Testis (tissue), 3 donors: ENCODE data around the gene PCNX1. TPM values are rescaled to one million over a fixed set of nuclear protein-coding genes. Genes with fewer than 3 reads are reported as not detected.
"Not testable (repeated sequence)": the region's sequence is repeated elsewhere in the genome, so short reads cannot be mapped to it uniquely, and the experiment has no call there.

Source experiments
- DNase-seq: peaks from one replicate; pipeline ENCODE4 v3.0.0-alpha.2; 2019
- H3K27ac ChIP-seq, 2 donors: fragments of 200-600 bp; sonication (generic); one replicate each; pipeline ENCODE4 v1.5.1; 2019
- H3K27me3 ChIP-seq: fragments of 200-600 bp; sonication (generic); one replicate; pipeline ENCODE4 v1.5.1; 2019
- H3K36me3 ChIP-seq: fragments of 200-600 bp; sonication (generic); one replicate; pipeline ENCODE4 v1.5.1; 2017; ENCODE audit warnings: low read depth; ENCODE audit errors: missing control alignments
- H3K4me1 ChIP-seq: fragments of 200-600 bp; sonication (generic); one replicate; pipeline ENCODE4 v1.5.1; 2019
- H3K4me3 ChIP-seq, 2 donors: fragments of 200-600 bp; sonication (generic); one replicate each; pipeline ENCODE4 v1.5.1; 2017 to 2019
- H3K9me3 ChIP-seq: fragments of 200-600 bp; sonication (generic); one replicate; pipeline ENCODE4 v1.5.1; 2017
- CTCF ChIP-seq, 3 experiments: fragments of 450-650 bp in 2 of 3; fragments of 200-600 bp in 1 of 3; sonication (generic) in 1 of 3; IDR thresholded peaks; one replicate each; pipeline ENCODE4 v1.5.1; 2016 to 2019; ENCODE audit warnings: antibody characterized with exemption in 3 of 3, mild to moderate bottlenecking in 2 of 3, moderate library complexity in 1 of 3
- POLR2A ChIP-seq: fragments of 450-650 bp; IDR thresholded peaks from one replicate; pipeline ENCODE4 v1.6.1; 2017; ENCODE audit warnings: antibody characterized with exemption, mild to moderate bottlenecking, moderate library complexity
- WGBS, 2 donors: methylation state at CpG; one replicate each; pipeline ENCODE4 v1.1.5; 2018; 5-methylcytosine and 5-hydroxymethylcytosine counted together
- intact Hi-C: fragments of 100-400 bp; cut with DNase I; formaldehyde crosslinking; loops from one replicate; pipeline ENCODE4 v1.15.1; 2023; ENCODE audit warnings: low total_unique reads
- polyA plus RNA-seq: library from polyadenylated mRNA; stranded (reverse); fragments of 350-450 nt; fragmentation: Illumina TruSeq; extraction: RNeasy Lipid Tissue Mini Kit (QIAGEN cat#74804); gene quantifications from one replicate; pipeline ENCODE4 v1.2.3, GENCODE V29; 2014; ENCODE audit warnings: low read depth, low replicate concordance; ENCODE audit not compliant: insufficient read depth
- total RNA-seq, 2 donors: library from RNA; depleted of rRNA; stranded (reverse); fragments of >200 nt; gene quantifications; one replicate each; pipeline ENCODE4 v1.2.3, GENCODE V29; 2016

The PCNX1 gene
- total and polyA plus RNA-seq, 3 donors from 2014 or later: 70.9 to 123 (median 105) TPM

DNA sequence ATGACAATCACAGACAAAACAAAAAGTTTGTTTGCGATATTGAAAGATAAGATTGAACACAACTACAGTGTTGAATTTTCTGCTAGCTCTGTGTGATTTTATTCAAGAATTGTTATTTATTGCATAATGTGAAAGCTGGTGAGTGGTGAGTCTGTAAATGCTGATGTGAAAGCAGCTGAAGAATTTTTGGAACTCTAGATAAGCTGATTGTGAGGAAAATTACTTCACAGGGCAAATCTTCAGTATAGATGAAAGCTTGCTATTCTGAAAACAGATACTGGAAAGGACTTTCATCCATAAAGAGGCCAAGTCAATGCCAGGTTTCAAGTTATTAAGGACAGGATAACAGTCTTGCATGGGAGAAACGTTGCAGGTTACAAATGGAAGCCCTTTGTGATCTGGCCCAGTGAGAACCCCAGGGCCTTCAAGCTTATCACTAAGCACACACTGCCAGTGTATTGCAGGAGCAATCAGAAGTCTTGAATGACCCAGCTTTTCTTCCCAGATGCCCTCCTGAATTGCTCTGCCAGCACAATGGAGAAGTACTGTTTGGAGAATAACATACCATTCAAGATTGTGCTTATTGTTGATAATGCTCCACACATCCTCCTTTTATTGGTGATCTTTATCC is 153.7 kb downstream of the PCNX1 start:
- TF ChIP-seq CTCF (IDR thresholded peaks at IDR 0.05) (no peak), POLR2A (no peak)
- intact Hi-C loops: no loop called here
- Histone ChIP-seq H3K27ac (no peak overlapping the region), H3K27me3 (no peaks in the 10 kb centered on the region), H3K9me3 (no peaks in the 10 kb centered on the region), H3K4me3 (no peak overlapping the region), H3K36me3 (no peaks in the 10 kb centered on the region), H3K4me1 (no peaks in the 10 kb centered on the region)
- DNase-seq: no peak
- WGBS, 2 donors: 68 to 84% methylated on average over 2 of the region's 2 CpGs

GRCh38 chr14:71061458-71061857 is 154.2 kb downstream of the PCNX1 start:
- intact Hi-C loops: no loop called here
- Histone ChIP-seq H3K36me3 (no peaks in the 10 kb centered on the region), H3K4me3 (no peak overlapping the region), H3K4me1 (no peaks in the 10 kb centered on the region), H3K9me3 (no peaks in the 10 kb centered on the region), H3K27ac (no peak overlapping the region), H3K27me3 (no peaks in the 10 kb centered on the region)
- no peak for TF ChIP-seq POLR2A
- TF ChIP-seq CTCF (IDR thresholded peaks at IDR 0.05): no peak
- no peak for DNase-seq
- 100% methylated on average over 1 of the region's 1 CpG for WGBS, 2 donors

DNA sequence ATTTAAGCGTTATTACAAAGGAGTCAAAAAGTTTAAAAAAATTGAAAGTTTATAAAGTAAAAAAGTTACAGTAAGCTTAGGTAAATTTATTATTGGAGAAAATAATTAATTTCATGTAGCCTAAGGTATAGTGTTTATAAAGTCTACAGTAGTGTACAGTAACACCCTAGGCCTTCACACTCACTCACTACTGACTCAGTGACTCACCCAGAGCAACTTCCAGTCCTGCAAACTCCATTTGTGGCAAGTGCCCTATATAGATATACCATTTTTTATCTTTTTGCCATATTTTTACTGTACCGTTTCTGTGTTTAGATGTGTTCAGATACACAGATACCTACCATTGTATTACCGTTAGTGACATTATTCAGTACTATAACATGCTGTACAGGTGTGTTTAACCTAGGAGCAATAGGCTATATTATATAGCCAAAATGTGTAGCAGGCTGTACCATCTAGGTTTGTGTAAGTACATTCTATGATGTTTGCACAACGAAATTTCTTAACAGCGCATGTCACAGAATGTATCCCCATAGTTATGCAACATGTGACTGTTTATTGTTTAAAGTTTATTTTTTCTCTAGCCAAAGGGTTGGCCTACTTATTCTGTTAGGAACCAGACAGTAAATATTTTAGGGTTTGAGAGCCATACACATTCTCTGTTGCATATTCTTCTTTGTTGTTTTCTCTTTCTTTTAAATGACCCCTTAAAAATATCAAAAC is 155.5 kb downstream of the PCNX1 start:
- no peaks in the 10 kb centered on the region for H3K27me3 ChIP-seq
- H3K9me3 ChIP-seq: no peaks in the 10 kb centered on the region
- no peak overlapping the region for H3K27ac ChIP-seq
- no peak for DNase-seq
- H3K4me3 ChIP-seq: no peak overlapping the region
- 91 to 94% methylated on average over 5 of the region's 5 CpGs for WGBS, 2 donors
- H3K4me1 ChIP-seq: no peaks in the 10 kb centered on the region
- TF ChIP-seq CTCF (IDR thresholded peaks at IDR 0.05): no peak
- no peak for TF ChIP-seq POLR2A
- no peaks in the 10 kb centered on the region for H3K36me3 ChIP-seq
- intact Hi-C loops: no loop called here

GRCh38 chr14:71063351-71063750 is 156.1 kb downstream of the PCNX1 start:
- H3K36me3 ChIP-seq: no peaks in the 10 kb centered on the region
- TF ChIP-seq POLR2A (no peak), CTCF (IDR thresholded peaks at IDR 0.05) (no peak)

GRCh38 chr14:71064747-71065146 is 157.5 kb downstream of the PCNX1 start:
- H3K36me3 ChIP-seq, H3K9me3 ChIP-seq, H3K27ac ChIP-seq, H3K27me3 ChIP-seq, DNase-seq, H3K4me1 ChIP-seq, intact Hi-C loops, H3K4me3 ChIP-seq: not testable (repeated sequence)
- 93 to 95% methylated on average over 3 of the region's 3 CpGs for WGBS, 2 donors

More at GRCh38 chr14:71063351-71063750, 156.1 kb downstream of the PCNX1 start:
- Histone ChIP-seq H3K27me3 (no peaks in the 10 kb centered on the region), H3K4me3 (no peak overlapping the region), H3K4me1 (no peaks in the 10 kb centered on the region), H3K9me3 (no peaks in the 10 kb centered on the region), H3K27ac (no peak overlapping the region)
- 66 to 68% methylated on average over 2 of the region's 2 CpGs for WGBS, 2 donors
- intact Hi-C loops: no loop called here
- no peak for DNase-seq
